HG02759 (cell line): Measurements from ENCODE around the gene ST6GALNAC6.
A peak's percentile ranks its signal among the peaks of the same experiment; 100 is the strongest.

Experiments
- ATAC-seq: cut with Tn5 transposase; IDR thresholded peaks from one replicate; pipeline ENCODE4 v1.9.1; 2021; ENCODE audit warnings: mild to moderate bottlenecking, moderate library complexity; ENCODE audit not compliant: unreplicated experiment

ST6GALNAC6 gene

DNA sequence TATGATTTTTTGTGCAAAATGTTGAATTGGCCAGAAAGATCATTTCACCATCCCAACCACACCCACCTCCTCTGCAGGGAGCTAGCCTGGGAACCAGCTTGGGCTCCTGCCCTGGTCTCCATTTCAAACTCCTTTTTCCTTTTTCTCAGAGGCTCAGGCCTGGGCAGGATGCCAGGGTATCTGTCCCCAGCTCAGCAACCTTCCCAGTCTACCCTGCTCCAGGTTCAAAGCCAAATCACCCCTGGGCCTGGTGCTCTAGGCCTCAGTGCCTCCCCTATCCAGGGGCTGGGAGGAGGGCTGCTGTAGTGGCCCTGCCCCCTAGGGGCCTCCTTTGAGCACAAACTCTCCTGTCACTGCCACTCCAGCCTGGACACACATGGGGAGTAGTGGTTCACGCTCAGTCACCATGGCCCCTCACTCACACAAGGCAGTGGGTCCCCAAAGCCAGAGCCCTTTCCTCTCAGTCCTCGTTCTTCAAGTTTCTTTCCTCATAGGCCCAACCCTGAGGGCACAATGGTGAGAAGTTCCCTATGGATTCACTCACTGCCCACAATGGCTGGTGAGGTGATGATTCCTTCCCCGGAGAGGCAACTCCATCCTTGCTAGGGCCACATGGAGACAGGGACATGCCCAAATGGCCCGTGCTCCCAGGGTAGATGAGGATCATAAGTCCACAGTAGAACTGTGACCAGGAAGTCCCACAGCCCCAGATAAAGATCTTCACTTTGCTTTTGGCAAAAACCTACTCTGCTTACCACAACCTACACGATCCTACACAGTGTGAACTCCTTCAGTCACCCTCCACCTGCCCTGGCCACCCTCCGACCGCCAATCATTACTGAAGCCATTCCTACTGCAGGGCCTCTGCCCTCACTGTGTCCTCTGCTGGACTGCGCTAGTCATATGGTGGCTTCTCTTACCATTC is 19.0 kb upstream of the ST6GALNAC6 start:
- ATAC-seq, result no peak

DNA sequence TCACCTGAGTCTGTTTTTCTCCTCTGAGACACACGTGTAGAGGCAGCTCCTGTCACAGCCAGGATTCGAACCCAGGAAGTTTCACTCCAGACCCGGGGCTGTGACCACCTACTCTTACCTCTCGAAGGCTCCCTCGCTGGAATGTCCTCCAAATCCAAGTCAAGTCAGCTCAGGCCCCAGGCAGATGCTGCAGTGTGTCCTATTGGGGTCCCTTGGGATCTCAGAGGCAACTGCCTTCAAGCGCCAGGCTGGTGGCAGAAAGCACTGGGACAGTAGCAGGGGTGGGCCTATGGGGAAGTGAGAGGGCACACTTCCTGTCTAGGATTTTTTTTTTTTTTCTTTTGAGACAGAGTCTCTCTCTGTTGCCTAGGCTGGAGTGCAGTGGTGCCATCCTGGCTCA is 18.2 kb upstream of the ST6GALNAC6 start:
- peak; percentile 27 for ATAC-seq

DNA sequence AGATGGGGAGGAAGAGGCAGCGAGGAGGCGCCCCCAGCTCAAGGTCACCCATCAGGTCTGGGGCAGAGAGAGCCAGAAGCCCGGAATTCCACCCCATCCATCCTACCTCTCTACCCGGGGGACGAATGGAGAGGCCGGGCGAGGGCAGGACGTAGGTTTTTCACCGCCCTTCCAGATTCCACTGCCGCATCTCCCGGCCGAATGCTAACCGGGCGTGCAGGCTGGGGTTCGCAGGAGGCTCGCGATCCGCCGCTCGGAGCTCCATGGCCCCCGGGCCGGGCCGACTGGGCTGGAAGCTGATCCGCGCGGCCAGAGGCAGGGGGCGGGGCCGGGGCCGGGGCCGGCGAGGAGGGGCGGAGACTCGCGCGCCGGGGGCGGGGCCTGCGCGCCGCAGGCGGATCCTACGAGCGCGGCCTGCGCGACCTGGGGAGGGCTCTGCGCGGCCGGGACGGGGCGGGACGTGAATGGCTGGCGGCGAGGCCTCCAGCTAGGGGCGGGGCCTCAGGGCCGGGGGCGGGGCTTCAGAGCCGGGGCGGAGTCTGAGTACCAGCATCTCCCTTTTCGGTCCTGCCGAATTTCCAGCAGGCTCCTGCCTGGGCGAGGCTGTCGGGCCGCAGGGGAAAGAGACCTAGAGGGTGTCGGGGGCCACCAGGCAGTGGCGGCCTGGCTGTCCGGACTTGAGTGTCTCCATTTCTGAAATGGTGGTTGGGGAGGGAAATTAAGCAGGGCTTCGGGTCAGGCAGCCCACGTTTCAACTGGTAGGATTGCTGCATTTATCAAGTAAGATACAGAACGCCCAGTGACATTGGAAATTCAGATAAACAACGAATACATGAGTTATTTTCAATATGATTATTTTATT is 17.5 kb upstream of the ST6GALNAC6 start, which contains the start of gene ST6GALNAC4:
ST6GALNAC4 (minus strand) TSS at position 322 of the 862 bp plus-strand sequence. CDS start 622 bp downstream, outside the sequence.
- ATAC-seq, result peak; percentile 81

DNA sequence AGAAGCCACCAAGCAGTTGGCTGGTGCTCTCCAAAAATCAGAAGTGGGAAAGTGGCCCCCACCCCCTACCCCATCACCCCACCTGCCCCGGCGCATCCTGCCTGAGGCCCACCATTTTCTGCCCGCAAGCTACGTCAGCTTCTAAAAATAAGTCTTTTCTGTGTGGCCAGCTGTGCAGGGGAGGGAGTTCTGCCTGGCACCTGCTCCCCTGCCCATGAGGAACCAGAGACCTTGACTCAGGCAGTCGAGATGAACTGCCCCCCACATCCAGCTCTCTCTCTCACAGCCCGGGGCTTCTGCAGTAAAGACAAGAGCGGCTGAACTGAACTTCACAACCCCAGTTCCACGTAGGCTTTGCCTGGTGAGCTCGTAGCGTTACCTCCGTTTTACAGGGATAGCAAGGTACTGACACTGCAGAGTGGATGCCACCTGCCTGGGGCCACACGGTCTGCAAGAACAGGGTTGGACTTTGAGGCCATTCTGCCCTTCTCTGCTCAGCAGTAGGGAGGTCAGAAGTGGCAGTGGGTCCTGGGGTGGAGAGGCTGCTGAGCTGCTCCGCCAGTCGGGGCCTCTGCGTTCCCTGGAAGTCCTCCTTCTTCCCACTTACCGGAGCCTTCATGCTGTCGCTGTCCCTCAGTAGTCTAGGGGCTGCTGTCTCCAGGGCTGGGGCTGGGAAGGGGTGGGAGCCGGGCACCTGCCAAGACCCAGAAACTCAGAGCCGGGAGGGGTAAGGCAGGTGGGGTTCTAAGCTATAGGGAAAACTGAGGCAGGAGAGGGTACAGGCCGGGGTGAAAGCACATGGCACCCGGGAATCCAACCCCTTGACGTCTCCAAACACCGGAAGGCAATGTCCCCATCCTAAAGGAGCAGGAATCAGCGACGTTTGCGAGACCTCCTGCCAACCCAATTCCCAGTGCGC is 16.7 kb upstream of the ST6GALNAC6 start:
- ATAC-seq, result peak; percentile 26

DNA sequence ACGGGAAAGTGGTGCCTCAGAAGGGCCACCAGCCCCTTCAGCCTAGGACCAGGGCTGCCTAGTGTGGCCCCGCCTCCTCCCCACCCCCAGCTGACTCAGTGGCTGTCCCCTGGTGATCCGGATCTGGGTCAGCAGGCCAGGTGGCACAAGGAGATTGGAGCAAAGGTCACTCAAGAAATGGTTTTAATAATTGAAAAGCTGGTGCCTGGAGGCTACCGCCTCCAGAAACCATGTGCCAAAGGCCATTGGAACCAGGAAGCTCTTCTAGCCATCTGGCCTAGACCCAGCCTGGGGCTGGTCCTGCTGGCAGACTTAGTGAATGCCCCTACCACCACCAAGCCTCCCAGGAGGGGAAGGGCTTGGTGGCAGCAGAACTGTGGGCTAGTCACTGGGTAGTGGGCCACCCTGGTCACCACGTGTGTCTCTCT is 15.9 kb upstream of the ST6GALNAC6 start:
- ATAC-seq, result no peak

DNA sequence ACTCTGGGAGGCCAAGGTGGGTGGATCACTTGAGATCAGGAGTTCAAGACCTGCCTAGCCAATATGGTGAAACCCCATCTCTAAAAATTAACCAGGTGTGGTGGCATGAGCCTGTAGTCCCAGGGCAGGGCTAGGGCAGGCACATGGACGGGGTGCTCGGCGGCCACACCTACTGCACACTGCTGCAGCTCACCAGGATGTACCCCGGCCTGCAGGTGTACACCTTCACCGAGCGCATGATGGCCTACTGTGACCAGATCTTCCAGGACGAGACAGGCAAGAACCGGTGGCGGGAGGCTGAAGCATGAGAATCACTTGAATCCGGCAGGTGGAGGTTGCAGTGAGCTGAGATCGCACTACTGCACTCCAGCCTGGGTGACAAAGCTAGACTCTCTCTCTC is 14.3 kb upstream of the ST6GALNAC6 start:
- no peak for ATAC-seq

DNA sequence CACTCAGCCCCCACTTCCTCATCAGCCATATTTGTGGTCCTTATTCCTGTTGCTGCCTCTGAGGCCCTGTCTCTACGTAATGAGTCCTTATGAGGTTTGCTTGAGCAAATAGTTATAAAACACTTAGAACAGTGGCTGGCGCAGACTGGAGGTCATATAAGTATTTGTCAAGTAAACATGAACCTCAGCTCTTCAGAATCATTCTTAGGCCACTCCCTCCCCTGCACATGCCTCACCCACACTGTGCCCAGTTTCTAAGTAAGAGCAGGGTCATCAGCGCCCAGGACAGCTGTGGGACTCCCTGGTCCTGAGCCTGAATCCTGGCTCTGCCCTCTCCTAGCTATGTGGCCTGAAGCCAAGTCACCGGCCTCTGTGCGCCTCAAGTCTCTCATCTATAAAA is 13.5 kb upstream of the ST6GALNAC6 start:
- ATAC-seq, result no peak

DNA sequence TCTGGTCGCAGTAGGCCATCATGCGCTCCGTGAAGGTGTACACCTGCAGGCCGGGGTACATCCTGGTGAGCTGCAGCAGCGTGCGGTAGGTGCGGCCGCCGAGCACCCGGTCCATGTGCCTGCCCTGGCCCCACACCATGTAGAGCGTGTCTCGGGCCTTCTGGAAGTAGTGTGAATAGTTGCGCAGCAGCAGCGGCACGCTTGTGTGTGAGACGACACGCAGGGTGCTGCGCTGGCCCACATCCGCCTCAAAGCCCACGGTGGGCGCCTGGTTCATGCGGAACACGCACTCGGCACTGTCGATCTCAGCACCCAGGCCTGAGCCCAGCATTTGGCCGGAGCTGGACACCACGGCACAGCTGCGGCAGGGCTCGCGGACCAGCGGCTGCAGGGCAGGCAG is 12.9 kb upstream of the ST6GALNAC6 start:
- no peak for ATAC-seq

DNA sequence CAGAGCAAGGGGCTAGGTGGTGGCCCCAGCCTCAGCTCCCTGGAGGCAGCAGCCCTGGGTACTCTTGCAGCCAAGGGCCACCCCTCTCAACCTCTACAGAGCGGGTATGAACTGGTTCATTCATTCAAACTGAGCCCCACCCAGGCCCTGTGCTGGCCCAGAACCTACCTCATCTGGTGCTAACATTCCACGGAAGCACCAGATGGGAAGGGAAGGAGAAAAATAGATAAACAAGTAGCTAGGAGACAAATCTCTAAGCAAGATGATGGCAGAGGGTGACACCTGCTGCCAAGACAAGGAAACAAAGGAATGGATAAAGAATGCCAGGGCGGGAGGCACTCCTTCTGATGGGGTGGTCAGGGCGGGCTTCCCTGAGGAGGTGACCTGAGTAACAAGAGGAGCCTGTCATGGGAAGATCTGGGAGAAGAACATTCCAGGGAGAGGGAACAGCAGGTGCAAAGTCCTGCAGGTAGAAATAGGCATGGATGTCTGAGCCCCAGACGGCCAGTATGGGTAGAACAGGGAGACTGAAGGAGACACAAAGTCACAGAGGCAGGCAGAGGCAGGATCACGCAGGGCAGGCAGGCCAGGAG is 11.3 kb upstream of the ST6GALNAC6 start:
- no peak for ATAC-seq

DNA sequence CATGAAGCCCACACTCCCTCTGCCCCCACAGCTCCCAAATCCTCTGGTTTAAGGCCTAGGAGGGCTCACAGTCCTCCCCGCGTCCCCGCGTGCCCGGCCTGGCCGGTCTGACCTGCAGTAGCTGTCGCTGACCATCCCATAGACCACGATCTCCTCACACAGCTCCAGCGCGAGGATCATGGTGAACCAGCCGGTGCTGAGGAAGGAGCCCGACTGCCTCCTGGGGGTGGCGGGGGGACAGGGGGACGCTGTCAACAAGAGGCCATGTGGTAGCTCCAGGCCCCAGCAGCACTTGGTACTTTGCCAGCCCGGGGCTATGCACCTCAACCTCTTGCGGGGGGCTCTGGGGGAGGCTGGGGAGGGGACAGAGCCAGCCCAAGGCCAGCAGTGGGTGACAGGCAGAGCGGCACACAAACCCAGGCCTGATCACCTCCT is 10.5 kb upstream of the ST6GALNAC6 start:
- no peak for ATAC-seq

DNA sequence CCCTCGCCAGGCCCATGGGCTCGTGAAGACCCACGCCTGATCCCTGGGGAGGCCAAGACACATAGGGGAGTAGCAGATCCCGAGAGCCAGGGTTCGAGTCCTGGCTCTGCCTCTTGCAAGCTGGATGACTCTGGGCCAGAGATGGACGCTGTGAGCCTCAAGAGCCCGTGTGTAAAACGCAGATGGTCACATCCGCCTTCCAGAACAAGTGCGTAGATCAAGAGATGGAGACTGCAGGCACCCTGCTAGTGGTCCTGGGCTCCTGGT is 9.2 kb upstream of the ST6GALNAC6 start:
- ATAC-seq, result no peak

DNA sequence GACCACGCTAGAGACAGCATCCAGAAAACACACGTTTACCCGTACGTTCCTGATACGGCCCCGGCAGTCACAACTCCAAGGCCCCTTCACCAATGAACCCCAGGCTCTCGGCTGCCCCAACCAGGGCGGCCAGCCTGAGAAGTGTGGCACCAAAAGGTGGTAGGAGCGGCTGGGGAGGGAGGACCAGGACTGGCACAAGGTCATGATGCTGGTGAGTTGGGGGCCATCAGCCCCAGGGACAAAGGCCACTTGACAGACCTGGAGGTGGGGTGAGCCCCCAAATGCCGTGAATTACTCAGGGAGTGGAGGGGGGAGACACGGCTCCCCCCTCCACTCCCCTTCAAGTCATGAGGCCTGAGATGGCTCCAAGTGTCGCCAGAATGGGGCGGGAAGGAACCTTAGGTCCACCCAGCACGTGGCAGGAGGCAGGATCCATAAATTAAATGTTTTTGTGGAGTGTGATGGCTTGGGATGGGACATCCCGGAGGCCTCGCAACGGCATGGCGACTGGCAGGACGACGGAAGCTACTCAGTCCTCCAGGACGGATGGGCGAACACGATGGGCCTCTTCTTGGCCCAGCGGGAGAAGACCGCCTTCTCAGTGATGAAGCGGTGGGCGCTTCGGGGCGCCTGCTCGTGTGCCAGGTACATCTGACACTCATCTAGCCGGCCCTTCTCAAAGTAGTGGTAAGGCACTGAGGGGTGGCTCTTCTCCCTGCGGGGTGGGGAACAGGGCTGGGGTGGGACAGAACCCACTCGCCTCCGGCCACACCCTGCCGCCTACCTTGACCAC is 8.7 kb upstream of the ST6GALNAC6 start:
- no peak for ATAC-seq

DNA sequence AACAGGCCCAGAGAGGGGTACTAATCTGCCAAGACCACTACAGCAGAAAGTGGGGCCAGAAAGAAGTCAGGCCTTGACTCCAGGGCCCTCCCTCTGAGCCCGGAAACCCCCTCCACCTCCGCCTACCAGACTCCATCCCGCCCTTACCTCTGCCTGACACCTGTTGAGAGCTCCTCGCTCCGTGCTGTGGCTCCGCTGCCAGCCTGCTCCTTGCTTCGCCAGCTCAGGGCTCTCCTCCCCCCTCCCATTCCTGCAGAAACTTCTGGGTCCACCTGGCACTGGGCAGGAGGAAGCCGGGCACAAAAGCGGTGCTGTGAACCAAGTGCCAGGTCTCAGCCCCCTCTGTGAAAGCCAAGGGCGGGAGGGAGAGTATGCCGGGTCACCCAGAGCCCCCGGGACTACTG is 6.4 kb upstream of the ST6GALNAC6 start:
- no peak for ATAC-seq

DNA sequence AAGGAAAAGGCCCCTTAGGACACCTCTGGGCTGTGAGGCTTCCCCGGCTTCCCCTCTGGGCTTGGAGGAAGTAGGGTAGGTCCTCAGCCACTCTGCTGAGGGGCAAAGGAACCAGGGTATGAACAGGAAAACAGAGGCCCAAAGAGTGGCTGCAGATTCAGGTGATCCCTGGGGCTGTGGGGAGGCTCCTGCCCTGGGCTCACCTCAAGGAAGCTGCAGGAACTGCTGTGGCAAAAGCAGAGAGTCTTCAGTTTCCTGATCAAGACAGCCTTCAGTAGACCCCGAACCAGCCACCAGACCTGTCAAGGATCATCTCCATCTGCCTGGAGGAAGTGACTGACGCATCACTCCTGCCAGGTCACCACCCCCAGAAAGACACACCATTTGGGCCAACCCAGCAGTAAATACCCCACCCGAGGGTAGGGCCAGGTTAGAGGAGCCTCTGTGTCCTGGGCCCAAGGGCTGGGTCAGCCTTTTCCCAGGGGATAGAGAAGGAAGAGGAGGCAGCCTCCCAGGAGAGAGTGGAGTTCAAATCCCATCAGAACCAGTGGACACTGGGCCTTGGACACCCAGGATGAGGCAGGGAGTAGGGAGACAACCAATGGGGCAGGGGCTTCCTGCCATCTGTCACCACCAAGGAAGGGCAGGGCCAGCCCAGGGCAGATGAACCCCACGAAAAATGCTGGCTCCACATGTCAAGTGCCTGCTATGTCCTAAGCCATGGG is 5.8 kb upstream of the ST6GALNAC6 start:
- no peak for ATAC-seq

DNA sequence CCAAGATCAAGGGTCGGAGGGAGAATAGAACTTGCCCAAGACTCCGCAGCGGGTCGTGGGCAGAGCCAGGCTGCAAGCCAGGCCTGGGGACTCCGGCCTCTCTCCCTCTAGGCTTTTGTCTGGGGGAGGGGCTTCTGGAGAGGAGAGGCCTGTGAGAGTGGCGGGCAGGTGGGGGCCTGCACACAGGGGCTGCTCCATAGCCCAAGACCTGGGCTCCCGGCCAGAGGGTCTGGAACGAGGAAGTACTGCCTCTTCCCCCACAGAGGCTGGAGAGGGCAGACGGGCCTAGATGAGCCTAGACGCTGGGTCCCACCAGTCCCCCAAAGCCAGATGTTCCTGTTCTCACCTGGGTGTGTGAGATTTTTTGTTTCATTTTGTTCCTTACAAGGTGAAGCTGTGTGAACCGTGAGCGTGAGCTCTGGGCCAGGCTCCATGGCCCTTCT is 5.2 kb upstream of the ST6GALNAC6 start:
- no peak for ATAC-seq

DNA sequence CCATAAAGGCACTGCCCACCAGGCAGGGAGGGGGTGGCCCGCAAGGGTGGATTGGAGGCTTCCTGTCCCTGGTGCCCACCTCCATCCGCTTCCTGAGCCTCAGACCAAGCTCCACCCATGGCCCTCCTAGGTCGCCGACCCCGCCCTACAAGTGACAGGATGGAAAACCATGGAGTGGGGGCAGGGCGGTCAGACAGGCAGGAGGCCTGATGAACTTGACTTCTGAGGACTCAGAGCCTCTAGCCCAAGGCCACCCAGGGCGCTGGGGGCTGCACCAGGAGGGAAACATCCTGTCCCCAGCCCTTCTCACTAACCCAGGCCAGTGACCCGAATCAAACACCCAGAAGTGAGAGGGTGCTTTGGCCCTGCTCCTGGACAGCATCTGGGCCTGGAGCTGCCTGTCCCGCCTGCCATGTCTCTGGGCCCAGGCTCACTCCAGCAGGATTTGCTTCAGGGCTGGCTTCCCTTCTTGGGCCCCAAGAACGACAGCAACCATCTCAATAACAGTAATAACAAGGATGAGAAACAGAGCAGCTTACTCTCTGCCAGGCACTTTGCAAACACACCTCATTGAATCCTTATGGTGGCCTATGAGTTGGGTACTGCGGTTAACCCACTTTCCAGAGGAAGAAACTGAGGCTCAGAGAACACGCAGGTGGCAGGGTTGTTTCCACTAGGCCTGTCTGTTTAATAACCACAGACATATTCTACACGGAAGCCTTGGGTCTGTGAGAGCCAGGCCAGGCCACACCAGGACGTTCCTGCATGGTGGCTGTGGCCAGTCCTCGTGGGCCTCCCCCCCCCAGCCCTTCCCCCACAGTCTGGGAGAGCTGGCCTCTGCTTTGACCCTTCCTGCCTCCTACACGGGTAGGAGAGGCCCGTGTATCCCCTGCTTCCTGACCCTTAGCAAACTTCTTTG is 4.4 kb upstream of the ST6GALNAC6 start:
- ATAC-seq, result peak; percentile 32

DNA sequence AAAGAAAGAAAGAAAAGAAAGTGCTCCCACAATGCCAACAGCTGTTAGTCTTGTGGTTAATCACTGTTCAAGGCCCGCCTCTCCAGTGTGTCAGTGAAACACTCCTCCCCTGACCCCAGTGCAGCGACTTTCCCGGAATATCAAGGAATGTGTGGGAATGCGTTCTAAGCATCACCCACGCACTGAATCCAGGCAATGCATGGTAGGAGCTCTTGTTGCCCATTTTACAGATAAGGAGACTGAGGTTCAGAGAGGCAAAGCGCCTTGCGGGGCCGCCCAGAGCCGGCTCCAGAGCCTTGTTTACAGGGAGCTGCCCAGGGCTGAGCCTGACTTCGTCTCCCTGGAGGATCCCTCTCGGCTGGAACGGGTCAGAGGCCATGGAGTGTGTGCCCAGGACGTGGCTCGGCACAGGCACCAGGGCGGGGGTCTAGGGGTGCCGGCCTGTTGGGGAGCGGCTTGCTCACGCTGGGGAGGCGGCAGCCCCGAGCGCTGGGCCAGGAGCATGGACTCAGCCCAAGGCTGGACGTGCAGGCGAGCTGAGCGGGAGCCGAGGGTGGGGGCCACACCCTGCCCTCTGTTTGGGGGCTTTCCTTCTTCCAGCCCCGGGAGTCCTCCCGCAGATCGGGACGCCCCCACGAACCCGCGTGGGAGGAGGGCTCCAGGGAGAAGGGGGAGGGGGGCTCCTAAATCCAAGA is 823 bp downstream of the ST6GALNAC6 start:
- peak; percentile 2 for ATAC-seq
